Posterior vena cava (tissue), 2 donors: ENCODE data around the gene SCARB2. TPM values are rescaled to one million over a fixed set of nuclear protein-coding genes. Genes with fewer than 3 reads are reported as not detected.

ENCODE experiments used
- total RNA-seq, 2 donors: library from RNA; stranded (reverse); fragmentation: NEBNext Ultra II Directional; extraction: Animal tissue kit (Norgen Biotek cat#: 25700); gene quantifications; one replicate each; pipeline ENCODE4 v1.2.1, GENCODE V29; 2021
- donor health status: DM: yes; HTN: yes; CAD: no.
- donor health status: DM: yes; HTN: yes; CAD: no.

SCARB2 gene
- total RNA-seq, 2 donors from 2014 or later, result 159 to 169 TPM

Other genes starting within 250 kb of the SCARB2 start
- 10 to 100 TPM; 39.8 to 46.4 TPM for gene SDAD1, start 222.9 kb downstream of the SCARB2 start, total RNA-seq
- 1 to 10 TPM in 1 of 2 donors, under 1 TPM in 1; 0.56 to 2.1 TPM for gene CXCL9, start 206.3 kb downstream of the SCARB2 start, total RNA-seq
- under 1 TPM; 0.19 to 0.32 TPM for gene CXCL10, start 190.3 kb downstream of the SCARB2 start, total RNA-seq
- under 1 TPM in 1 of 2 donors, not detected in 1; 0.14 TPM for gene CXCL11, start 177.8 kb downstream of the SCARB2 start, total RNA-seq
- gene ART3, start 139.1 kb downstream of the SCARB2 start, total RNA-seq, result under 1 TPM in 1 of 2 donors, not detected in 1; 0.37 TPM
- 10 to 100 TPM; 32.9 to 39.5 TPM for gene NUP54, start 65.4 kb downstream of the SCARB2 start, total RNA-seq
- gene FAM47E, start 37.9 kb upstream of the SCARB2 start, total RNA-seq, result 1 to 10 TPM; 1.4 TPM
- 10 to 100 TPM; 17.6 to 37.4 TPM for gene STBD1, start 92.9 kb upstream of the SCARB2 start, total RNA-seq
- 1 to 10 TPM; 2.0 to 2.3 TPM for gene CCDC158, start 207.3 kb upstream of the SCARB2 start, total RNA-seq
- 10 to 100 TPM; 71.4 to 77.8 TPM for gene SHROOM3, start 221.4 kb upstream of the SCARB2 start, total RNA-seq